DMS114 treated with DMSO at 0.1 percent for 48 hours (cell line): ENCODE data around the gene PLEKHH2.

Source experiments
- DNase-seq: peaks from one replicate; lab custom pipeline; 2025; ENCODE audit not compliant: unreplicated experiment; lab: John Stamatoyannopoulos, UW

Gene PLEKHH2

GRCh38 chr2:43758739-43759138 is 121.7 kb downstream of the PLEKHH2 start:
- DNase-seq: no peak

GRCh38 chr2:43759195-43759594 is 122.1 kb downstream of the PLEKHH2 start:
- no peak for DNase-seq

DNA sequence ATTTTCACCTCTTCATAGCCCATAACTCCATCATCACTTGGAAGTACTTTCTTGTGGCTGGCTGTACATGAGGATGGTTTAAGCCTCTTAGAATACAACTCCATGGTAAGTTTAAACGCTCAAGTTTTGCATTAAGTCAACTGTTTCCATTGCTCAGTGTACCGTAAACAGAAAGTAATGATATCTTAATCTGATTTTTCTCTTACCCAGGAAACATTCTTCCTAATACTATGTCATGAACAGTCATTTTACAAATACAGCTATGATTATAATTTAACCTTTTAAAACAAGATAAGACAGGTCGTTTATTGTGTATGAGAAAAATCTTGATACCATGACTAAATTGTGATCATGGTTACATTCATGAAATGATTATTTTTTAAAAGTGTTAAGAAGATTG is 125.2 kb downstream of the PLEKHH2 start:
- DNase-seq: no peak

DNA sequence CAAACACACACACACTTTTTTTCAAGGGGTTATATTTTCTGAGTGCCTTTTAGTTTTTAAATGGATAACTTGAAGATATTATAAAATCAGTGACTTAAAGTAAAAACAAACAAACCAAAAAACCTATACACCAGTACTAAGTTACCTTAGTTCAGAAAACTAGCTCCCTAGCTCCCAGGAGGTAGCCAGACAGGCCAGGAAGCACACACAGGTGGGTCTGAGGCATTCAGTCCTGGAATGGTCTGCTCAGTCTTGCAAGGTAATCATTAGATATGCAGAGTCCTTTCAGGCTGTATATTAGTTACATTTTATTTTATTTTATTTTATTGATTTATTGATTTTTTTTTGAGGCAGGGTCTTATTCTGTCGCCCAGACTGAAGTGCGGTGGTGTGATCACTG is 126.0 kb downstream of the PLEKHH2 start:
- no peak for DNase-seq

DNA sequence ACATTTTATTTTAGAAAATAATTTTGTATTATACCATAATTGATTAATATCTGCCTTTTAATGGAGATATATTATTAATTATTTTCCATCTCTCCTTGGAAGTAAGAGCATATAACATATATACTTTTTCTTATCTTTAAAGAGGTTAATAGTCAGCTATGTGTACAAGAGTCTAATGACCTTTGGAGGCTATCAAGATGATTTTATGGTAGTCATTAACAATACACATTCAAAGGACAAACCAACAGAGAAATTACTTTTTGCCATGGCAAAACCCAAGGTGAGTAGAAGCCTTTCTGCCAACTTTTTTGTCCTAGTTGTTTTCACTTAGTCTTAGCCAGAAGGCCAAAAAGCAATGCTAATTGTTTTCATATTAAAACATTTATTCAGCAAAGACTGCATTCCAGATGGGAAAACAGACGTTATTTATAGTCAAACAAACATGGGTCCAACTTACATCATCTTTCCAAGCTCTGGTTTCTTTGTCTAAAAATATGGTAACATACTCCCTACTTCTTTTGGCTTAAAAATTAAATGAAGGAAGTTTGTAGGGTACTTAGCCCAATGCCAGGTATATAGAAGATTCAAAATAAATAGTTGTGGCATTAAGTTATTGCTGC is 127.1 kb downstream of the PLEKHH2 start:
- DNase-seq: no peak

GRCh38 chr2:43766006-43766405 is 128.9 kb downstream of the PLEKHH2 start:
- DNase-seq: no peak

GRCh38 chr2:43773876-43774613 is 137.0 kb downstream of the PLEKHH2 start, which contains the start of gene DYNC2LI1:
DYNC2LI1 (plus strand) TSS chr2:43774039; CDS start chr2:43774139, 100 bp downstream.
- DNase-seq: peak; percentile 89

DNA sequence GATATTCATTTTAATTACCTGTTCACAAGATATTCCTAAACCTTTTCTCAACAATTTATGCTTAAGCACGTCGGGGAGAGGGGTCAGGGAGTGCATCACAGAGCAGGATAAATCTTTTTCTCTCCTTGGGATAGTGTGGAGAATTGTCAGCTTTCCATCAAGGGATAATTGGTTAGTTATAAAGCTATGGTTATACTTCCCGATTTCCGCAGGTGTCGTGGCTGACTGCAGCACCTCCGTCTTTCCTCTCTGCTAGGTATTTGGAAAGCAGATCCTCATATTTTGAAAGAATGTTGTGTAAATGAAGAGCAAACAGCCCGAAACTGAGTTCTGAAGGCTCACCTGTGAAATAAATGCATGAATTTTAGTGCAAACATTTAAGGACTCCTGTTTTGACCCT is 137.6 kb downstream of the PLEKHH2 start:
- DNase-seq: no peak

- DNase-seq: no peak
These were observed 139.3 kb downstream of the PLEKHH2 start for GRCh38 chr2:43776324-43776723.

DNA sequence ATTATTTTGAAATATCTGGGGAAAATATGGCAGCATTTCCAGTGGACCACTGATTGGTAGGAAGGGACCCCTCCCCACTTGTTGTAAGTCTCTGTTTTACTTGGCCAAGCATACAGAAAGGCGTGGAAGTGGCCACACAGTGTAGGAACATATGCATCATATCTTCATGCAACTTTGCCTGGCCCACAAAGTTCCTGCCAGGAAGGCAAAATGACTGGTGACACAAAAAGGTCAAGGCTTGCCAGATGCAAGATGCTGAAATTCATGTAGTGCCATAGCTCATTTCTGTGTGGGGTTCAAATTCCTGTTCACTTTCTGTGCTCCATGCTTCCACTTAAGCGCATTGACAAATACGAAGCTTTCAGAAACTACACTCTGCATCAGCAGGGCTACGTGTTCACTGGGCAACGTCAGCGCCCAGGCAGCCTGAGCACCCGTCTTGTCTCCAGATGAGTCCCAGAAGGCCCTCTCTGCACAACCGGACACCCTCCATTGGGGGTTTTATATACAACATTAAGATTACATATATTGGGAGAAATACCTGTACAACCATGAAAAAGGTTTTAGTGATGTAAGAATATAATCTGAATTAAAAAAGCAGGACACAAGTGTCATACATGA is 140.4 kb downstream of the PLEKHH2 start:
- no peak for DNase-seq

- DNase-seq: no peak
These were observed 141.2 kb downstream of the PLEKHH2 start for GRCh38 chr2:43778233-43778632.

DNA sequence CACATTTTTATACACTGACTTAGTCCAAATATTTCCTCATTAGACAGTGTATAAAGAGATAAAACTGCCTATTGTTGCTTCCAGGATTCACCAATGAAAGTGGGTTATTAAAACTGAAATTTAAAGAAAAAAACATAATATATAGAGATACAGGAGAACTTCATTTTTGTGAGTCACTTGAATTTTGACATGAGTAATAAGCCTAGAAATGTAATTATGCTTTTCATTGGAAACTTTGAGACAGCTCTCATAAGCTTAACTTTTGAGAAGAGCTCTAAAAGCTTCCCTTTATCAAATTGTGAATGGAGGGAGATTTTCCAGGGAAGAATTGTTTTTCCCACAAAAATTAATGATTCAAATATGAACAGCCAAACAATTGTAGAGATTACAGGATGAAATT is 150.8 kb downstream of the PLEKHH2 start:
- no peak for DNase-seq

- no peak for DNase-seq
These were observed 151.6 kb downstream of the PLEKHH2 start for GRCh38 chr2:43788646-43789045.

DNA sequence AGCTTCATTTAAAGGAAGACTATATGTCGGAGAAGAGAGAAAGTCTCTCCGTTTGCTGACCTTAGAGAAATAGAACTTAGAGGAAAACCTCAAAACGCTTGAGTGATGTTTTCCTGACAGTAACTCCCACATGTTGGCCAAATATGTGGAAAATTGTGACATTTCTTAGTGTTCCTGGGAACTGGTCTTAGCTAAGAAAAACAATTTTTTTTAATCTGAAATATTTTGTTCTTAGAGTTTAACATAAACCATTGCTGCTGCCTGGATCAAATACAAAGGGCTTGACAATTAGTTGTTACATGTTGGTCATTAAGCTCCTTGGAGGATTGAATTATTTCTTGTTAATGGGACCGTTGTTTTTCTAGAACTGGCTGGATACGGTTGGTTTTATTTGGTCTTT is 153.1 kb downstream of the PLEKHH2 start:
- DNase-seq: no peak

GRCh38 chr2:43791035-43791765 is 154.1 kb downstream of the PLEKHH2 start:
- DNase-seq: no peak

DNA sequence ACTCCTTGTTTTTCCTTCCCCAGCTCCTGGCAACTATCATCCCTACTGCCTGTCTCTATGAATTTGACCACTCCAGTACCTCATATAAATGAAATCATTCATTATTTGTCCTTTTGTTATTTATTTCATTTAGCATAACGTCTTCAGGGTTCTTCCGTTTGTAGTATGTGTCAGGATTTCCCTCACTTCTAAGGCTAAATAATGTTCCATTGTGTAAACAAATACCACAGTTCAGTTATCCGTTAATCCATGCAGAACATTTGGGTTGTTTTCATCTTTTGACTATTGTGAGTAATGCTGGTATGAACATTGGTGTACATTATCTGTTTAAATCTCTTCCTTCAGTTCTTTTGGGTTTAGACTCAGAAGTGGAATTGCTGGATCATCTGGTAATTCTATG is 155.6 kb downstream of the PLEKHH2 start:
- DNase-seq: no peak

- DNase-seq: no peak
These were observed 157.9 kb downstream of the PLEKHH2 start for GRCh38 chr2:43794956-43795355.

GRCh38 chr2:43796206-43796605 is 159.1 kb downstream of the PLEKHH2 start:
- DNase-seq: no peak

GRCh38 chr2:43798300-43798699 is 161.2 kb downstream of the PLEKHH2 start:
- peak; percentile 2 for DNase-seq

GRCh38 chr2:43800894-43801293 is 163.8 kb downstream of the PLEKHH2 start:
- no peak for DNase-seq

DNA sequence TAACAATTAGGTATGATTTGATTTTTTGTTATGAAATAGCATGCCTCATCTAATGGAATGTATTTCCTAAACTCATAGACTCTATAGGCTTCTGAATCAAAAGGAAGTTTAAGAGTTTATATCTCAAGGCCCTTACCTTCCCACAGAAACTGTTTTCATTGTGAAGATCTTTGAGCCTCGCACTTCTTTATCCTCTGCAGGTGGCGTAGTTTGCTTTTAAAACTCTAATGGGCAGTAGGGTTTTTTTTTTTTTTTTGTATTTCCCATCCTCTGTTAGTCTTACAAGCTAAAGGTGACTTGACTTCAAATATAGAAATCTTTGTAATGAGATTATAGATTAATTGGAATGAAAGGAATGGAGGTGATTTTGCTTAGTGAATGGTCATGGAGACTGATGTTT is 165.1 kb downstream of the PLEKHH2 start:
- no peak for DNase-seq

- DNase-seq: no peak
These were observed 166.1 kb downstream of the PLEKHH2 start for GRCh38 chr2:43803113-43803512.
